Sigmoid colon (tissue), 4 donors: Measurements from ENCODE around the gene TSPAN14.

Experiments used
- POLR2A ChIP-seq, 2 donors: fragments of 450-650 bp; IDR thresholded peaks; one replicate each; pipeline ENCODE4 v1.6.1; 2016; ENCODE audit warnings: antibody characterized with exemption in 2 of 2, mild to moderate bottlenecking in 2 of 2, moderate library complexity in 2 of 2
- POLR2AphosphoS5 ChIP-seq, 4 donors: sonication (generic); formaldehyde crosslinking; IDR thresholded peaks; one replicate each; pipeline ENCODE4 v1.6.1; 2017; ENCODE audit warnings: antibody characterized with exemption in 4 of 4
- TF ChIP-seq, protein P1 (sequence below), 4 experiments: fragments of 450-650 bp in 3 of 4; fragments of 200-600 bp in 1 of 4; IDR thresholded peaks; one replicate each; pipeline ENCODE4 v1.5.1; 2016 to 2019; ENCODE audit warnings: antibody characterized with exemption in 4 of 4, mild to moderate bottlenecking in 3 of 4, moderate library complexity in 2 of 4

DNA sequence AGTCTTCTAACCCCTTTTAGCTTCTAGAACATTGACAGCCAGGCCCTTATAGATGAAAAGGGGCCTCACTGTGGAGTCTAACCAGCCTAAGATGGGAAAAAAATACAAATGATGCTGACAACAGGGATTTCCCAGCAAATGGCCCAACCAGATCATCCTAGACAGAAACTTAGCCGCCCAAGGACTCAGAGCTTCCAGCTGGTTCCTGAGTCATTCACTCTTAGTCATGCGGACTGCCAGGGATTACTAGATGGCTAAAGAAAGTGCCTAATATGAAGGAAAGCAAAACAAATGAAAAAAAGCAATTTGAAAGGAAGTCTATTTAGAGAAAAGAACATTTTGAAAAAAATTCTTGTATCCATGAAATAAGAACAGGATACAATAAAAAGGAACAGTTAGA lies 23.7 kb downstream of the TSPAN14 start:
- TF ChIP-seq, protein P1, sequence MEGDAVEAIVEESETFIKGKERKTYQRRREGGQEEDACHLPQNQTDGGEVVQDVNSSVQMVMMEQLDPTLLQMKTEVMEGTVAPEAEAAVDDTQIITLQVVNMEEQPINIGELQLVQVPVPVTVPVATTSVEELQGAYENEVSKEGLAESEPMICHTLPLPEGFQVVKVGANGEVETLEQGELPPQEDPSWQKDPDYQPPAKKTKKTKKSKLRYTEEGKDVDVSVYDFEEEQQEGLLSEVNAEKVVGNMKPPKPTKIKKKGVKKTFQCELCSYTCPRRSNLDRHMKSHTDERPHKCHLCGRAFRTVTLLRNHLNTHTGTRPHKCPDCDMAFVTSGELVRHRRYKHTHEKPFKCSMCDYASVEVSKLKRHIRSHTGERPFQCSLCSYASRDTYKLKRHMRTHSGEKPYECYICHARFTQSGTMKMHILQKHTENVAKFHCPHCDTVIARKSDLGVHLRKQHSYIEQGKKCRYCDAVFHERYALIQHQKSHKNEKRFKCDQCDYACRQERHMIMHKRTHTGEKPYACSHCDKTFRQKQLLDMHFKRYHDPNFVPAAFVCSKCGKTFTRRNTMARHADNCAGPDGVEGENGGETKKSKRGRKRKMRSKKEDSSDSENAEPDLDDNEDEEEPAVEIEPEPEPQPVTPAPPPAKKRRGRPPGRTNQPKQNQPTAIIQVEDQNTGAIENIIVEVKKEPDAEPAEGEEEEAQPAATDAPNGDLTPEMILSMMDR (IDR thresholded peaks at IDR 0.05): no peak
- TF ChIP-seq POLR2A (IDR thresholded peaks at IDR 0.05) (no peak), POLR2AphosphoS5 (IDR thresholded peaks at IDR 0.05) (no peak)
